ENCODE results near the gene PLA2G4B. TPM values are rescaled to one million over a fixed set of nuclear protein-coding genes. Genes with fewer than 3 reads are reported as not detected.

Gene PLA2G4B, protein sequence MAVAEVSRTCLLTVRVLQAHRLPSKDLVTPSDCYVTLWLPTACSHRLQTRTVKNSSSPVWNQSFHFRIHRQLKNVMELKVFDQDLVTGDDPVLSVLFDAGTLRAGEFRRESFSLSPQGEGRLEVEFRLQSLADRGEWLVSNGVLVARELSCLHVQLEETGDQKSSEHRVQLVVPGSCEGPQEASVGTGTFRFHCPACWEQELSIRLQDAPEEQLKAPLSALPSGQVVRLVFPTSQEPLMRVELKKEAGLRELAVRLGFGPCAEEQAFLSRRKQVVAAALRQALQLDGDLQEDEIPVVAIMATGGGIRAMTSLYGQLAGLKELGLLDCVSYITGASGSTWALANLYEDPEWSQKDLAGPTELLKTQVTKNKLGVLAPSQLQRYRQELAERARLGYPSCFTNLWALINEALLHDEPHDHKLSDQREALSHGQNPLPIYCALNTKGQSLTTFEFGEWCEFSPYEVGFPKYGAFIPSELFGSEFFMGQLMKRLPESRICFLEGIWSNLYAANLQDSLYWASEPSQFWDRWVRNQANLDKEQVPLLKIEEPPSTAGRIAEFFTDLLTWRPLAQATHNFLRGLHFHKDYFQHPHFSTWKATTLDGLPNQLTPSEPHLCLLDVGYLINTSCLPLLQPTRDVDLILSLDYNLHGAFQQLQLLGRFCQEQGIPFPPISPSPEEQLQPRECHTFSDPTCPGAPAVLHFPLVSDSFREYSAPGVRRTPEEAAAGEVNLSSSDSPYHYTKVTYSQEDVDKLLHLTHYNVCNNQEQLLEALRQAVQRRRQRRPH
- total RNA-seq, result 1 to 10 TPM; 1.8 to 8.7 (median 4.5) TPM

DNA sequence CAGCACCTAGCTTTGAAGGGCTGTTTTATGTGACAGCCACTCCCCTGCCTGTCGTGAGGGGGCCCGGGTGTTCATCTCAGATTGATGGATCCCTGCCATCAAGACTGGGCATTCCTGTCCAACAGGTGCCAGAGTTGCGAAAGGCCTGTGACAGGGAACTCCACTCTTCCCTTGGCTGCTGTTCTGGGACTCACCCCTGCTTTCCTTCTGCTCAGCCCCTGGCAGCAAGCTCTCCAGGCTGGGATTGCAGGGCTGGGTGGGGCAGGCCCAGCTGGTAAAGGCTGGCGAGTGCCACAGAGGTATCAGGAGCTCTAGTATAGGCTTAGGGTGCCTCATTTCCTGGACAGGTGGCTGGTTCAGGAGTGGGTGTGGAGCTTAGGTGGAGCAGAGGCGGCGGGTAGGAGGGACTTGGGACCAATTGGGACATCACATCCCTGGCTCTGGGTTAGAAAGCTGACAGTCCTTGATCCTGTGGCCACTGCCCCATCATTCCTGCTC, at the start of gene PLA2G4B:
TSS of gene PLA2G4B (plus strand) at position 448 of the 498 bp plus-strand sequence. CDS start 67 bp downstream, outside the sequence.
- no peak within 1 kb of the TSS for H3K4me3 ChIP-seq

DNA sequence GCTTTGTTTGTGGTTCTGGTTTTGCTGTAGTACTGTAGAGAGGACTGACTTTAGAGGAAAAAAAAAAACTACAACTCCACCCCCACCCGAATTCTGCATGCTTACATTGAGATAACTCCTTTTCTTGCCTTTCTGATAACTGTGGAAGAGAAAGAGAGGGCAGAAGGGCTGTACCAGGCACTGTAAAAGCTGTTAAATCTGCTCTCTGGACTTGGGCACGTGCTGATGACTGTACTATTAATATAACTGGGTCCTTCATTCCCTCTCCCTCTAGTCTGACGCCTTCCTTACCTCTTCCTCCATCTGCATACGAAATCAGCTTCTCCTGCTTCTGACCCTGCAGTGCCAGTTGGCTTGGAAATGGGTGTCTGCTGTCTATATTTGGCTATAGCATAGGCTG, 49.4 kb upstream of the PLA2G4B start:
- H3K36me3 ChIP-seq, result no peaks in the 10 kb centered on the region
- TF ChIP-seq POLR2A (IDR thresholded peaks at IDR 0.05) (no peak), EP300 (IDR thresholded peaks at IDR 0.05) (no peak)
- TF ChIP-seq, protein P1, sequence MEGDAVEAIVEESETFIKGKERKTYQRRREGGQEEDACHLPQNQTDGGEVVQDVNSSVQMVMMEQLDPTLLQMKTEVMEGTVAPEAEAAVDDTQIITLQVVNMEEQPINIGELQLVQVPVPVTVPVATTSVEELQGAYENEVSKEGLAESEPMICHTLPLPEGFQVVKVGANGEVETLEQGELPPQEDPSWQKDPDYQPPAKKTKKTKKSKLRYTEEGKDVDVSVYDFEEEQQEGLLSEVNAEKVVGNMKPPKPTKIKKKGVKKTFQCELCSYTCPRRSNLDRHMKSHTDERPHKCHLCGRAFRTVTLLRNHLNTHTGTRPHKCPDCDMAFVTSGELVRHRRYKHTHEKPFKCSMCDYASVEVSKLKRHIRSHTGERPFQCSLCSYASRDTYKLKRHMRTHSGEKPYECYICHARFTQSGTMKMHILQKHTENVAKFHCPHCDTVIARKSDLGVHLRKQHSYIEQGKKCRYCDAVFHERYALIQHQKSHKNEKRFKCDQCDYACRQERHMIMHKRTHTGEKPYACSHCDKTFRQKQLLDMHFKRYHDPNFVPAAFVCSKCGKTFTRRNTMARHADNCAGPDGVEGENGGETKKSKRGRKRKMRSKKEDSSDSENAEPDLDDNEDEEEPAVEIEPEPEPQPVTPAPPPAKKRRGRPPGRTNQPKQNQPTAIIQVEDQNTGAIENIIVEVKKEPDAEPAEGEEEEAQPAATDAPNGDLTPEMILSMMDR (IDR thresholded peaks at IDR 0.05), result no peak
- H3K4me1 ChIP-seq, result peaks cover 0 to 47% (median 13%) of the 10 kb centered on the region in 4 donors
- H3K27ac ChIP-seq, result peak overlapping the region in 2 of 4 donors; percentile 54 to 66
- no peaks in the 10 kb centered on the region for H3K9me3 ChIP-seq
- no peak for DNase-seq (ENCODE audit: low spot score in 2 of 2)
- no peak overlapping the region for H3K4me3 ChIP-seq
- 51 to 59% methylated on average over 4 of the region's 4 CpGs for WGBS, 2 donors
- H3K27me3 ChIP-seq, result no peaks in the 10 kb centered on the region

More for the DNA sequence above, at the start of gene PLA2G4B:
- Histone ChIP-seq H3K27me3 (no peaks in the 10 kb centered on the region), H3K27ac (no peak within 1 kb of the TSS), H3K4me1 (no peaks in the 10 kb centered on the region), H3K36me3 (peaks cover 0 to 88% (median 10%) of the 10 kb centered on the region in 3 donors), H3K9me3 (no peaks in the 10 kb centered on the region)
- TF ChIP-seq, protein P1 (IDR thresholded peaks at IDR 0.05), result no peak
- no peak for DNase-seq (ENCODE audit: low spot score in 2 of 2)
- WGBS, 2 donors, result 94 to 96% methylated on average over 6 of the region's 6 CpGs

DNA sequence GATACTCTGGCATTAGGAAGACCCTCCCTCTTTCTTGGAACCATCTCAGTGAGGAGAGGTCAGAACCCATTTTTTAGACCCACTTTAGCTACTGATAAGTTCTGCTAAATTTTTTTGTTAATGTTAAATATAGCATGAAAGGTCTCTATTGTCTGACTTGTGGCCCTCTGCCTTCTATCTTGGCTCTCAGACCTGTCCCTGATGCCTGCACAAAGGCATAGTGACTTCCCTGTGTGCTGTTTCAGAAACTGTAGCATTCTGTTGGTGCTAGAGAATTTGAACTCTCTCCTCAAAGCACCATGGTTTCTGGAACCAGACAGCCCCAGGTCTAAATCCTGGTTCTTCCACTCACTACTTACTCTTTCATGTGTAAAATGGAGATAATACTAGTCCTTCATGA, 49.0 kb upstream of the PLA2G4B start:
- Histone ChIP-seq H3K4me1 (peaks cover 0 to 49% (median 13%) of the 10 kb centered on the region in 4 donors), H3K27me3 (no peaks in the 10 kb centered on the region), H3K27ac (peak overlapping the region in 2 of 4 donors; percentile 54 to 66), H3K9me3 (no peaks in the 10 kb centered on the region), H3K36me3 (no peaks in the 10 kb centered on the region), H3K4me3 (no peak overlapping the region)
- TF ChIP-seq EP300 (IDR thresholded peaks at IDR 0.05) (no peak), POLR2A (IDR thresholded peaks at IDR 0.05) (no peak)
- TF ChIP-seq, protein P1 (IDR thresholded peaks at IDR 0.05), result no peak
- DNase-seq (ENCODE audit: low spot score in 2 of 2), result no peak

DNA sequence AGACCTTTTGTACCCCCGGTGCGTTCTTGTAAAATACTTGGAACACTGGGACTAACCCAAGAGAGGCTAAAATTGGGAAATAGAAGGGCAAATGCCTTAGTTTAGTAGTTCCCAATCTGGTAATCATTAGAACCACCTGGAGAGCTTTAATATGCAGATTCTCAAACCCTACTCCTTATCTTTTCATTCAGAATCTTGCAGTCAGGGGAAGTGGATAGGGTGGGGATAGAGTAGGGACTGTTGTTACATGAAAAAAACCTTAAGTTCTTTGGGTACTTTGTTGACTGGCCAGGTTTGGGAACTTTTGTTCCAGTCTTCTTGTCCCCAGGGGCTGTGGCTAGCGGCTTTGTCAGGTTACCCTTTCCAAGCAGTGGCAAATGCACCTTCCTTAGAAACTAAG, 48.5 kb upstream of the PLA2G4B start:
- H3K9me3 ChIP-seq, result no peaks in the 10 kb centered on the region
- 72 to 76% methylated on average over 3 of the region's 3 CpGs for WGBS, 2 donors
- DNase-seq (ENCODE audit: low spot score in 2 of 2), result no peak
- H3K27ac ChIP-seq, result peak overlapping the region in 3 of 4 donors; percentile 1 to 66 (median 54)
- H3K27me3 ChIP-seq, result no peaks in the 10 kb centered on the region
- peaks cover 0 to 54% (median 16%) of the 10 kb centered on the region in 4 donors for H3K4me1 ChIP-seq
- H3K36me3 ChIP-seq, result no peaks in the 10 kb centered on the region
- no peak for TF ChIP-seq EP300 (IDR thresholded peaks at IDR 0.05)
- TF ChIP-seq, protein P1 (IDR thresholded peaks at IDR 0.05), result no peak
- H3K4me3 ChIP-seq, result no peak overlapping the region

Data from tibial nerve (tissue), 4 donors.